HepG2 (cell line): ENCODE data around the gene LGALS1. TPM values are rescaled to one million over a fixed set of nuclear protein-coding genes. Genes with fewer than 3 reads are reported as not detected.

Experiments used
- AKAP8 ChIP-seq: sonication (generic); formaldehyde crosslinking; IDR thresholded peaks from 2 replicates; pipeline ENCODE4 v1.5.1; 2020; ENCODE audit warnings: mild to moderate bottlenecking, missing genetic modification reagents
- GZF1 ChIP-seq: sonication (generic); formaldehyde crosslinking; IDR thresholded peaks from 2 replicates; pipeline ENCODE4 v1.5.1; 2020; ENCODE audit warnings: mild to moderate bottlenecking, missing genetic modification reagents
- HES4 ChIP-seq: sonication (generic); formaldehyde crosslinking; IDR thresholded peaks from 2 replicates; pipeline ENCODE4 v1.9.0; 2021; ENCODE audit warnings: mild to moderate bottlenecking, missing genetic modification reagents, borderline replicate concordance
- HIVEP1 ChIP-seq: sonication (generic); formaldehyde crosslinking; IDR thresholded peaks from 2 replicates; pipeline ENCODE4 v1.4.0; 2020; ENCODE audit warnings: mild to moderate bottlenecking, missing genetic modification reagents
- HNRNPUL1 ChIP-seq: fragments of 200-400 bp; formaldehyde crosslinking; IDR thresholded peaks from 2 replicates; pipeline ENCODE4 v1.6.1; 2017; ENCODE audit warnings: low read depth, mild to moderate bottlenecking, low read length, moderate library complexity
- HOXA9 ChIP-seq: sonication (generic); formaldehyde crosslinking; IDR thresholded peaks from 2 replicates; pipeline ENCODE4 v1.8.1; 2022; ENCODE audit warnings: missing genetic modification reagents, mild to moderate bottlenecking, moderate library complexity, borderline replicate concordance
- IKZF1 ChIP-seq: fragments of 450-650 bp; IDR thresholded peaks from 2 replicates; pipeline ENCODE4 v1.7.1; 2016
- NCOA1 ChIP-seq: sonication (generic); formaldehyde crosslinking; IDR thresholded peaks from 2 replicates; pipeline ENCODE4 v1.9.0; 2021; ENCODE audit warnings: missing genetic modification reagents
- ONECUT2 ChIP-seq: sonication (generic); formaldehyde crosslinking; IDR thresholded peaks from 2 replicates; pipeline ENCODE4 v1.4.0; 2020; ENCODE audit warnings: missing genetic modification reagents
- RARG ChIP-seq: sonication (generic); formaldehyde crosslinking; IDR thresholded peaks from 2 replicates; pipeline ENCODE4 v1.4.0; 2020; ENCODE audit warnings: low read depth, mild to moderate bottlenecking, missing genetic modification reagents
- RXRB ChIP-seq: IDR thresholded peaks from 2 replicates; pipeline ENCODE4 v1.6.1; 2016; ENCODE audit warnings: borderline replicate concordance, missing genetic modification reagents, missing compliant biosample characterization
- TBX3 ChIP-seq: fragments of 450-650 bp; IDR thresholded peaks from 2 replicates; pipeline ENCODE4 v1.6.1; 2017; ENCODE audit warnings: antibody characterized with exemption, mild to moderate bottlenecking, inconsistent platforms, borderline replicate concordance
- ZBTB7A ChIP-seq: sonication (generic); formaldehyde crosslinking; IDR thresholded peaks from 2 replicates; pipeline ENCODE4 v1.8.0; 2022; ENCODE audit warnings: mild to moderate bottlenecking, missing genetic modification reagents
- ZBTB8A ChIP-seq: sonication (generic); formaldehyde crosslinking; IDR thresholded peaks from 2 replicates; pipeline ENCODE4 v1.4.0; 2020; ENCODE audit warnings: mild to moderate bottlenecking, low read depth, missing genetic modification reagents, borderline replicate concordance
- ZNF383 ChIP-seq: sonication (generic); formaldehyde crosslinking; IDR thresholded peaks from 2 replicates; pipeline ENCODE4 v1.4.0; 2020; ENCODE audit warnings: missing genetic modification reagents, mild to moderate bottlenecking, borderline replicate concordance
- ZNF432 ChIP-seq: sonication (generic); formaldehyde crosslinking; IDR thresholded peaks from 2 replicates; pipeline ENCODE4 v1.5.0; 2020; ENCODE audit warnings: missing genetic modification reagents, mild to moderate bottlenecking, borderline replicate concordance
- ZNF501 ChIP-seq: sonication (generic); formaldehyde crosslinking; IDR thresholded peaks from 2 replicates; pipeline ENCODE4 v1.5.1; 2020; ENCODE audit warnings: mild to moderate bottlenecking, moderate library complexity, missing genetic modification reagents
- ZNF577 ChIP-seq: sonication (generic); formaldehyde crosslinking; IDR thresholded peaks from 2 replicates; pipeline ENCODE4 v1.4.0; 2020; ENCODE audit warnings: mild to moderate bottlenecking, low read depth, missing genetic modification reagents, borderline replicate concordance
- ZNF788 ChIP-seq: sonication (generic); formaldehyde crosslinking; IDR thresholded peaks from 2 replicates; pipeline ENCODE4 v1.5.0; 2020; ENCODE audit warnings: mild to moderate bottlenecking, missing genetic modification reagents, borderline replicate concordance
- polyA plus RNA-seq, 8 experiments: library from polyadenylated mRNA; depleted of rRNA in 3 of 8; stranded (reverse) in 7 of 8; unstranded in 1 of 8; fragments of >200 nt; fragmentation: Illumina TruSeq in 4 of 8; extraction: Trizol in 4 of 8; gene quantifications; 2 replicates each; pipeline versions ENCODE4 v1.2.1 to v1.2.3, GENCODE V29; 2011 to 2016; ENCODE audit warnings: low read depth in 4 of 8, missing spikeins in 1 of 8, mixed read lengths in 1 of 8; ENCODE audit not compliant: insufficient read depth in 1 of 8
- total RNA-seq, 5 experiments: library from RNA; depleted of rRNA; stranded (reverse); fragments of >200 nt; fragmentation: Illumina TruSeq; extraction: Trizol; gene quantifications; 2 replicates each; pipeline ENCODE4 v1.2.3, GENCODE V29; 2016; ENCODE audit warnings: low read depth in 1 of 5
- TF ChIP-seq, protein P1 (sequence below): sonication (generic); formaldehyde crosslinking; IDR thresholded peaks from 2 replicates; pipeline ENCODE4 v1.8.1; 2023; ENCODE audit warnings: mild to moderate bottlenecking, missing genetic modification reagents
- TF ChIP-seq, protein P2 (sequence below): sonication (generic); formaldehyde crosslinking; conservative IDR thresholded peaks from 2 replicates; pipeline ENCODE4 v1.8.0; 2022; ENCODE audit warnings: missing genetic modification reagents
- TF ChIP-seq, protein P3 (sequence below): fragments of 450-650 bp; IDR thresholded peaks from 2 replicates; pipeline ENCODE4 v1.6.1; 2017

The LGALS1 gene
- total and polyA plus RNA-seq, 2 of the 13 experiments (the other 11 are each of a cell fraction or from before 2014, with no cell fraction given), result 103 to 858 TPM

DNA sequence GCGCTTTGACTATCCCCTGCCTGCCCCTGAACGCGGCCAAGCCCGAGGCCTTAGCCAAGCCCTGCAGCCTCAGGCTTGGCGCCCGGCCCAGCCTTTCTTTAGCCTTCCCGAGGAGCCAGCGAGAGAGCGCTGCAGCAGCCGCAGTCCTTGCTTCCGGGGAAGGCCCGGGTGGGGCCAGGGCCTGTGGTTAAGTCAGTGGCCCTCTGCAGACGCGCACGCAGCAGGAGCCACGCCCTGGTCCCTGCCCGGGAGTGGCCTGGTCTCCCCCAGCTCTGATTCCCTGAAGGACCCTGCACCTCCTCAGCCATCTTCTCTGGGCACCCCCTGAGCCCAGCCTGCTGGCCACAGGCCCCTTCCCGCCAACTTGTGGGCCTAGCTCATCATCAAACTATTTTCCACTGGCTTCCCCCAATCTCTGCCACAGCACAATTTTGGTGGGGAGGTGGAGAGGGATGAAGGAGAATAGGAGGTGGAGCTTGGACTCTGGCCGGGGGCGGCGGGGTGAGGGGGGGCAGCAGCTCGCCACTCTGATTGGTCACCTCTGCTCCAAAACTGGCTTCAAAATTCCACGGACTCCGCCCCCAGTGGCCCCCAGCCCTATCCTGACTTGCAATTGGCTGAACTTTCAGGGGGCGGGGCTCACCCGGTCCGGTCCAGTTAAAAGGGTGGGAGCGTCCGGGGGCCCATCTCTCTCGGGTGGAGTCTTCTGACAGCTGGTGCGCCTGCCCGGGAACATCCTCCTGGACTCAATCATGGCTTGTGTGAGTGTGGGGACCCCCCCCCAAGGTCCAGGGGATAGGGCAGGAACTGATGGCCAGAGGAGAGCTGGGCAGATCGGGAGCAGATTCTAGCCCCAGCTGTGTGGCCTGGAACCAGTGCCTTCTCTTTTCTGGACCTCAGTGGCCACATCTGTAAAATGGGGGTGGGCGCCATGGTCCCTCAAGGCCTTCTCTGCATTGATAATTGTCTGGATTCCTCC is at the start of gene LGALS1 (continued):
- no peak for TF ChIP-seq ZNF577
- TF ChIP-seq RARG (CRISPR knock-in tag), result no peak
- no peak for TF ChIP-seq ZNF432 (CRISPR knock-in tag)
- TF ChIP-seq, protein P1, sequence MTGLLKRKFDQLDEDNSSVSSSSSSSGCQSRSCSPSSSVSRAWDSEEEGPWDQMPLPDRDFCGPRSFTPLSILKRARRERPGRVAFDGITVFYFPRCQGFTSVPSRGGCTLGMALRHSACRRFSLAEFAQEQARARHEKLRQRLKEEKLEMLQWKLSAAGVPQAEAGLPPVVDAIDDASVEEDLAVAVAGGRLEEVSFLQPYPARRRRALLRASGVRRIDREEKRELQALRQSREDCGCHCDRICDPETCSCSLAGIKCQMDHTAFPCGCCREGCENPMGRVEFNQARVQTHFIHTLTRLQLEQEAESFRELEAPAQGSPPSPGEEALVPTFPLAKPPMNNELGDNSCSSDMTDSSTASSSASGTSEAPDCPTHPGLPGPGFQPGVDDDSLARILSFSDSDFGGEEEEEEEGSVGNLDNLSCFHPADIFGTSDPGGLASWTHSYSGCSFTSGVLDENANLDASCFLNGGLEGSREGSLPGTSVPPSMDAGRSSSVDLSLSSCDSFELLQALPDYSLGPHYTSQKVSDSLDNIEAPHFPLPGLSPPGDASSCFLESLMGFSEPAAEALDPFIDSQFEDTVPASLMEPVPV (CRISPR knock-in tag), result no peak
- TF ChIP-seq RXRB (CRISPR knock-in tag), result no peak
- no peak for TF ChIP-seq IKZF1
- TF ChIP-seq, protein P2, sequence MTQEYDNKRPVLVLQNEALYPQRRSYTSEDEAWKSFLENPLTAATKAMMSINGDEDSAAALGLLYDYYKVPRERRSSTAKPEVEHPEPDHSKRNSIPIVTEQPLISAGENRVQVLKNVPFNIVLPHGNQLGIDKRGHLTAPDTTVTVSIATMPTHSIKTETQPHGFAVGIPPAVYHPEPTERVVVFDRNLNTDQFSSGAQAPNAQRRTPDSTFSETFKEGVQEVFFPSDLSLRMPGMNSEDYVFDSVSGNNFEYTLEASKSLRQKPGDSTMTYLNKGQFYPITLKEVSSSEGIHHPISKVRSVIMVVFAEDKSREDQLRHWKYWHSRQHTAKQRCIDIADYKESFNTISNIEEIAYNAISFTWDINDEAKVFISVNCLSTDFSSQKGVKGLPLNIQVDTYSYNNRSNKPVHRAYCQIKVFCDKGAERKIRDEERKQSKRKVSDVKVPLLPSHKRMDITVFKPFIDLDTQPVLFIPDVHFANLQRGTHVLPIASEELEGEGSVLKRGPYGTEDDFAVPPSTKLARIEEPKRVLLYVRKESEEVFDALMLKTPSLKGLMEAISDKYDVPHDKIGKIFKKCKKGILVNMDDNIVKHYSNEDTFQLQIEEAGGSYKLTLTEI (CRISPR knock-in tag), result no peak
- no peak for TF ChIP-seq HNRNPUL1
- no peak for TF ChIP-seq ZBTB7A (CRISPR knock-in tag)
- TF ChIP-seq ZBTB8A (CRISPR knock-in tag), result no peak
- no peak for TF ChIP-seq ZNF788 (CRISPR knock-in tag)
- TF ChIP-seq HES4 (CRISPR knock-in tag), result no peak
- TF ChIP-seq ZNF501 (CRISPR knock-in tag), result peak; percentile 50; the same call in 1 of the 2 replicates
- TF ChIP-seq NCOA1 (CRISPR knock-in tag), result no peak
- no peak for TF ChIP-seq TBX3
- no peak for TF ChIP-seq AKAP8 (CRISPR knock-in tag)
- no peak for TF ChIP-seq ONECUT2 (CRISPR knock-in tag)
- TF ChIP-seq HIVEP1 (CRISPR knock-in tag), result no peak
- TF ChIP-seq, protein P3, sequence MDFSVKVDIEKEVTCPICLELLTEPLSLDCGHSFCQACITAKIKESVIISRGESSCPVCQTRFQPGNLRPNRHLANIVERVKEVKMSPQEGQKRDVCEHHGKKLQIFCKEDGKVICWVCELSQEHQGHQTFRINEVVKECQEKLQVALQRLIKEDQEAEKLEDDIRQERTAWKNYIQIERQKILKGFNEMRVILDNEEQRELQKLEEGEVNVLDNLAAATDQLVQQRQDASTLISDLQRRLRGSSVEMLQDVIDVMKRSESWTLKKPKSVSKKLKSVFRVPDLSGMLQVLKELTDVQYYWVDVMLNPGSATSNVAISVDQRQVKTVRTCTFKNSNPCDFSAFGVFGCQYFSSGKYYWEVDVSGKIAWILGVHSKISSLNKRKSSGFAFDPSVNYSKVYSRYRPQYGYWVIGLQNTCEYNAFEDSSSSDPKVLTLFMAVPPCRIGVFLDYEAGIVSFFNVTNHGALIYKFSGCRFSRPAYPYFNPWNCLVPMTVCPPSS, result no peak
- no peak for TF ChIP-seq GZF1 (CRISPR knock-in tag)
- no peak for TF ChIP-seq HOXA9 (CRISPR knock-in tag)
- TF ChIP-seq ZNF383, result no peak
